Adipose tissue (tissue), 3 donors: ENCODE results near the gene SOX6. TPM values are rescaled to one million over a fixed set of nuclear protein-coding genes. Genes with fewer than 3 reads are reported as not detected.

ENCODE experiments used
- H3K27ac ChIP-seq: one replicate; pipeline ENCODE4 v1.5.1; 2013; ENCODE audit warnings: low read depth, low read length
- WGBS, 3 donors: extraction: QIAGEN DNeasy Blood & Tissue Kit; methylation state at CpG; one replicate each; pipeline ENCODE4 v1.1.7; 2013; 5-methylcytosine and 5-hydroxymethylcytosine counted together
- polyA plus RNA-seq, 3 donors: library from polyadenylated mRNA; stranded (reverse); fragments of 200-250 nt; gene quantifications; one replicate each; pipeline ENCODE4 v1.2.3, GENCODE V29; 2013
- donor health status: healthy with polysubstance abuse.
- donor health status: Bipolar disorder and iron deficiency.
- donor health status: healthy.

Gene SOX6
- polyA plus RNA-seq, 3 donors: 1.3 to 3.2 (median 1.7) TPM

DNA sequence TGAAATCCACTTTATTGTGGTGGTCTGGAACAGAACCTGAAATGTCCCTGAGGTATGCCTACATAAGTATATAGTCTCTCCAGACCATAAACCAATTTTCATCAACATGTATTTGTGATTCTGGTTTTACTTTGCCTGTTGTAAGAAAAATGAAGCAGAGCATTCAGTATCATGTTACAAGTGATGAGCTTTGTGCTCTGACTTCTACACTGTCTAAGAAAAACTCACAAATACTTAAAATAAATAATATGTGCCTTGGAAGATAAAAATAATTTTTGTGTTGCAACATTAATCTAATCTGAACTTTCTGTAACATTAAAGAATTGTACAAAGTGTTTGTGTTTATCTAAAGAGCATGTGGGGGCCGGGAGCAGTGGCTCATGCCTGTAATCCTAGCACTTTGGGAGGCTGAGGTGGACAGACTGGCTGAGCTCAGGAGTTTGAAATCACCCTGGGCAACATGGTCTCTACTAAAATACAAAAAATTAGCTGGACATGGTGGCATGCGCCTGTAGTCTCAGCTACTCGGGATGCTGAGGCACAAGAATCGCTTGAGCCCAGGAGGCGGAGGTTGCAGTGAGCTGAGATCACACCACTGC is 219.5 kb downstream of the SOX6 start:
- 81 to 96% (median 95%) methylated on average over 5 of the region's 5 CpGs for WGBS, 3 donors
- no peak overlapping the region for H3K27ac ChIP-seq

DNA sequence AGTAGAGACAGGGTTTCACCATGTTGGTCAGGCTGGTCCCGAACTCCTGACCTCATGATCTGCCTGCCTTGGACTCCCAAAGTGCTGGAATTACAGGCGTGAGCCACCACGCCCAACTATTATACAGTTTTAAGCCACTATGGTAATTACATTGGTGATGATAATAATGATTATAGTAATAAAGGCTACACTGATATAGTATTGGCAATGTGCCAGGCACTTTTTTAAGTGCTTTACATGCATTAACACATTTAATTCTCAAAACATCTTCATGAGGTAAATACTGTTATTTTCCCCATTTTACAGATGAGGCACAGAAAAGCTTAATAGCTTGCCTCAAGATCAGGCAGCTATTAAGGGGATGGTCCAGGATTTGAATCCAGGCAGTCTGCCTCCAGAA is 222.5 kb downstream of the SOX6 start:
- 89 to 94% (median 93%) methylated on average over 3 of the region's 3 CpGs for WGBS, 3 donors
- no peak overlapping the region for H3K27ac ChIP-seq

DNA sequence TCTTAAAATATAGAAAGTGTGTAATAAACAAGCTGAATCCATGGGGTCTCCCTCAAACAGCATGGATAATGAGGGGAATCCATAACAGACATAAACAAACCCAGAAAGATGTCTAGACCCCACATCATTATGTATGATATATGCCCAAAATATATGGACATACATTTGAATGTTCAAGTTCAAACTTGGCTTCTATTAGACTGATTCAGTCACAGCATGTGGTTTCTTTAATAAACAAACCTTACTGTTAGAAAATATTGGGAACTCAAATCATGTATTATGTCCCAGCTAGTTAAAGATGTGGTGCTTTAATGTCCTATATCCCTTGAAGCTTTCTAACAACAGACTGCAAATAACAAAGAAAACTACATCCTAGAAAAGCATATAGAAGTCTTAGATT is 228.6 kb downstream of the SOX6 start:
- no peak overlapping the region for H3K27ac ChIP-seq

DNA sequence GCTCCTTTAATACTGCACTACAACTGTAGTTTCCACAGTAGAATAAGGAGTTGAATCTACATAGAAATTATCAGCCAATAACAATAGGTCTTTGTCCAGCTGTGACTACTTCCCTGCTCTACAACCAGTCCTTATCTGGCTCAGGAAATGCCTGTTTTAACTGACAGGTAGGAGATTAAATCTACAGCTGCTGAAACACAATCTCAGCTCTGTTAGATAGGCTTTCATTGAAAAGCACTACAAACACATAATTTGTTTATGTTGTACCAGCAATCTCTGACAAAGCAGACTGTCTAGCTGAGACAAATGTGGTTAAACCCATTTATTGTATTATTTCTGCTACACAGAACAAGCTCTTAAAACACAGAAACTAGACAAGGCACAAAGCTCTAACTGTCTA is 230.0 kb downstream of the SOX6 start:
- no peak overlapping the region for H3K27ac ChIP-seq

DNA sequence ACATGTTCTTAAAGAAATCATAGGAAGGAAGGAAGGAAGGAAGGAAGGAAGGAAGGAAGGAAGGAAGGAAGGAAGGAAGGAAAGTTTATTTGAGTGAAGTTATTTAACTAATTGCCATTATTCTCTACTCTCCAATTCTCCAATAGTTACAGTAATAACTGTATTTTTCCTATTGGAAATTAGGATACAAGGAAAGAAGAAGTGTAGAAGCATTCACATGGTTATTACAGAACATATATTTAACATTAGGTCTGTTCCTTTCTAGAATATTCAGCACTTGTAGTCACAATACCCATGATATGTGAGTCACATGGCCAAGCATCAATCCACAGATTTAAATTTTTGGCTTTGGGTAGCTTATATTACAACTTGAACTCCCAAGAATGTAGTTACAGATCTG is 230.6 kb downstream of the SOX6 start:
- H3K27ac ChIP-seq: no peak overlapping the region

GRCh38 chr11:16124390-16124789 is 232.0 kb downstream of the SOX6 start:
- 73 to 80% (median 78%) methylated on average over 3 of the region's 3 CpGs for WGBS, 3 donors
- no peak overlapping the region for H3K27ac ChIP-seq

DNA sequence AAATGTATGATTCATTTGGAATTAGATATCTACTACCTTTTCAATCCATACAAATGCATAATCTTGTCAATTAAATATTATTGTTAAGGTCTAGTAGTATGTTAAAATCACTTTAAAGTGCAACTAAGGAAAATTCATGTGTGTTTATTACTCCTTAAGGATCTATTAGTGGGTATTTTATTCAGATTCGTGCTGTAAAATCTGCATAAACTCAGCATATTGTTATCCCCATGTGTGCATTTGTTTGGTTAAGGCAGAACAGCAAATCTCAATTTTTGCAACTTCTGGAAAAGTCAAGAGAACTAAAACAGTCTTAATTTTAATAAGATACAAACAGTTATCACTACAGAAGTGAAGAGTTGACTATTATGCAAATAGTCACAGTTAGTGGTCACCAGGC is 234.5 kb downstream of the SOX6 start:
- no peak overlapping the region for H3K27ac ChIP-seq
- 86 to 96% (median 93%) methylated on average over 1 of the region's 1 CpG for WGBS, 3 donors

DNA sequence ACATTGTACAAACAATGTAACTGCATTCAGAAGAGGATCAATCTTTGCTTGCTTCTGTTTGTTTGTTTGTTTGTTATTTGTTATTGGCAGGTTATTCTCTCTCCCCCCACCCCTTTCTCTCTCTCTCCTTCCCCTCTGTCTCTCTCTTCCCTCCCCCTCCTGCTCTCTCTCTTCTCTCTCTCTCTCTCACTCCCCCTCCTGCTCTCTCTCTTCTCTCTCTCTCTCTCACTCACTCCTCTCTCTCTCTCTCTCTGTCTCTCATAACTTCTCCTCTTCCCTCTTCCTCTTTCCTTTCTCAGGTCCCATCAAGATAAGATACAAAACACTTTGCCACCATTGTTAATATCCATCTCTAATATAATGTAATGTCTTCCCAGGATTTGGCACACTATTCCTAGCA is 236.3 kb downstream of the SOX6 start:
- no peak overlapping the region for H3K27ac ChIP-seq

DNA sequence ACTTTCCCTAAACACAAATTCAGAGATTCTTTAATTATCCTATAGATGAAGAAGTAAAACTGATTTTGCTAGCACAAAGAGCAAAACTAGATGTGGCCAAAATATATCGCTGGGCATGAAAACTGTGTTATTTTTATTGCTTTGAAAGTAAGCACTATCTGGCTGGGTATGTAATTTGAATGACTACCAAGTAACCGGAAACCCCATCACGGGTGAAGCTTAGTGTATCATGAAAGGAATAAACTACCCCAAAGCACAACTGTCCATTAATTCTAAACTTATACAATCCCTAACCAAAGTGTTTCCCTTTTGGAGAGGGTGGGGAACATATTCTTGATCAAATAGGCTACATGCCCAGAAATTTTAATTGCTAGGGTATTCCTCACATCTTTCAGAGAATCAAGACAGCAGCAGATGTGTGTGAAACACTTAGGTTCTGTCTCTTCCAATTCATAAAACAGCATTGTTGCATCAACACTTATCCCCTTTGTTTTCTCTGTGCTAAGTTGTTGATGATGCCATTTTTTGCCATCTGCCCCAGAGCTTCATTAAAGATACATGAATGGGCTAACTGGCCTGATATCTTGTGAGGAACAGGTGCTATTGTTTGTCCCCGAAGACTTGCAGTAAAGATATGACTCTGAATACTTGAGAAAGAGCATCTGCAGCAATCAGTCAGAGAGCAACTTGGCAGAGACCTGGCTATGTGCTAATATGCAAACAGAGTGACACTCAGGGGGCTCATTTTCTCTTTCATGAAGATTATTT is 238.2 kb downstream of the SOX6 start:
- no peak overlapping the region for H3K27ac ChIP-seq
- 73 to 80% (median 79%) methylated on average over 4 of the region's 4 CpGs for WGBS, 3 donors

DNA sequence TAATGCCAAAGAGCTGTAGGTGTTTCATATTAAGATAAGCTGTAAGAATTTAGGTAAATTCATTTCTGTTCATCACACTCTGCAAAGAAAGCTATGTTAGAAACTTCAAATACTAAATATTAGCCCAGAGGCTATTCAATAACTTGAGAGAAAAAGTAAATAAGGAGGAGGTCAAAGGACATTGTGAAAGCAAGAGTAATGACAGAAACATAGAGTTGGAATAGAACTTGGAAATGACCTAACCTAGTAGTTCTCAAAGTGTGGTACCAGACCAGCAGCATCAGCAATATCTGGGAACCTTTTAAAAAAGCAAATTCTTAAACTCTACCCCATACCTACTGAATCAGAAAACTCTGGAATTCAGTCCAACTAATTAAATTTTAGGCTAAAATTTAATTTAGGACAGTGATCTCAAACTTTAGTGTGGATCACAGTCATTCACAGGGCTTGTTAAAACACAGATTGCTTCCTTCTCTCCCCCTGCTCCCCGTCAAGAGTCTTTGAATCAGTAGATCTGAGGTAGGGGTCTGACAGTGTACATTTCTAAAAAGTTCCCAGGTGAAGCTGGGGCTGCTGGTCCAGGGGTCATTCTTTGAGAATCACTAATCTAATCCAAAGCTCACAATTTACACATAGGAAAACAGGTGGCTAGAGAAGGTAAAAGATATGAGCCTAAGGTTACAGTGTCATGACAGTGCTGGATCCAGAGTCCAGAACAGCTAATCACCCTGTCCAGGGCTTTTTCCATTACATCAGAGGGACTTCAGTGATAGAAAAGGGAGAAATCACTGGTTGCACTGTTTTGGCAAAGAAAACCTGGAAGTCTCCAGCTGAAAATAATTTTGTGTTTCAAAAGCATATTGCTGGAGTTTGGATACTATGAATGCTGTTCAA is 241.1 kb downstream of the SOX6 start:
- 40 to 85% (median 83%) methylated on average over 1 of the region's 1 CpG for WGBS, 3 donors

DNA sequence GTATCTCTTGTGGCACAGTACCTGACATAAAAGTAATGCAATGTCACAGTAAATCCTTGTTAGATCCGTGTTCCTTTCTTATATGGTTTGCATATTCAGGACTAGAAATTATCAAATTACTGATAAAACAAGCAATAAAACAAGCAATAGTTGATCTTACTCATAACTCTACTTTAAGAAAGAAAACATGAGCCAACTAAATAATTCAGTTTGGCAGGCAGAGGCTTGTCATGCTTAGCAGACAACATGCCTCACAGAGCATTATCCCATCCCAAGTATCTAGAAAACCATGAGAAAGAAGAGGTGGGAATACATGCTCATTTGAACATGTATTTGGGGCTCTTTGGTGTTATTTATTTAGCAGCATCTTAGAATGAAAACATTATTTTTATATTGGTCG is 241.9 kb downstream of the SOX6 start:
- no peak overlapping the region for H3K27ac ChIP-seq
- 49 to 88% (median 83%) methylated on average over 2 of the region's 2 CpGs for WGBS, 3 donors

More for the DNA sequence above, 241.1 kb downstream of the SOX6 start:
- H3K27ac ChIP-seq: no peak overlapping the region

GRCh38 chr11:16111690-16112089 is 244.7 kb downstream of the SOX6 start:
- H3K27ac ChIP-seq: no peak overlapping the region
- WGBS, 3 donors: 81 to 91% (median 88%) methylated on average over 2 of the region's 2 CpGs

DNA sequence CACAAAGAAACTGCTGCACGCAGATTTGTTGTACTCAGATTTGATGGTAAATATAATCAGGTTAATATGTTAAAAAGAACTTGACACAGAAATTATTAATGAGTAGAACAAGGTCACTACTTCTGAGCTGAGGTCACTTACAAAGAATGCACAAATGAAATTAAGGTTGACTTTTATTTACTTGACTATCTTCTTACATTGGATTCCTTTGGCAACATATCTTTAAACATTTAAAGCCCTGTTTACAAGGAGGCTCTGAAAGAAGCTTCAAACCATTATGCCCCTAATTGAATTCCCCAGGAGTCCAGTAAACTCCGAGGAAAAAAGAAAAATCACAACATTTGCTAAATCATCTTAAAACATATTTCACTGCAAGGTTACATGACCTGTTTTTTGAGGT is 245.5 kb downstream of the SOX6 start:
- WGBS, 3 donors: 46 to 74% (median 70%) methylated on average over 2 of the region's 2 CpGs
- no peak overlapping the region for H3K27ac ChIP-seq

DNA sequence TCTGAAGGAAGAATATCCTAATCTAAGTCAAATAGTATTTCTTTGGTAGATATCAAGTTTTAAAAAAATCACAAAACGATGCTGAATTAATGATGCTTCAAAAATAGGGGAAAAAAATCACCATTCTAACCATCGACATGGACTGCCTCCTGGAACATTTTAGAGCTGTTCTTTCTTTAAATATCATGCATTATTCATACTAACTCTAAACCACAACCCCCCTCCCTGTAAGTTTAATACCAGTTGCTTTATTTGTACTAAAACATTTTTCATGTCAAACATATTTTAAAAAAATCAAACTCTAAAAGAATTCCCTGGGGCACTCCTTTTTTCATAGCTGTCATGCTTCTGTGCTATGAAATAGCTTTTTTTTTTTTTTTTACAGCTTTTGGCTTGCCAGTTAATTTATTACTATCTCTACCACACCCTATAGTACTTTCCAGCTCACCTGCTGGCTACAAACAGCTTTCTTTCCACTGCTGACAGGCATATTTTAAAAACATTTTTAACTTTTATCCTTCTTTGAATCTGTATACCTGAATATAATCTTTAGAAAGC is 256.9 kb downstream of the SOX6 start:
- WGBS, 3 donors: 71 to 82% (median 76%) methylated on average over 2 of the region's 2 CpGs
- no peak overlapping the region for H3K27ac ChIP-seq

GRCh38 chr11:16098526-16099205 is 257.7 kb downstream of the SOX6 start:
- no peak overlapping the region for H3K27ac ChIP-seq
- WGBS, 3 donors: 80 to 88% (median 80%) methylated on average over 3 of the region's 3 CpGs

DNA sequence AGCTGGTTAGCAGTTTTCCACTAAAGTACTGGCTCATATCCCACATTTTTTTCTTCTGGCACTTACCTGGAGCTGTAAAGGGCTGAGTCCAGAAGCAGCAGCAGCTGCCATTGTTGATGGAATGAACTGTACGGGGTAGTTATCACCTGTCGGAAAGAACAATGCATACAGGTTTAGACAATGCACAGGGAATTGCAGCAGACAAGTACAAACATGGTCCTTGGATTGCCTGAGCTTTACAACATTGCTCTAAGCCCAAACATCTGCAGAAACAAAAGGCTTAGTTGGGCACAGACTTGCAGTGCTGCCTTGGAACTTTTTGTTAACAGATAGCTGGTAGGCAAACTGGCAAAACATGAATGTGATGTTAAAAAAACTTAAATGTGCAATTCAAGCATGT is 258.8 kb downstream of the SOX6 start:
- 31 to 80% (median 77%) methylated on average over 2 of the region's 2 CpGs for WGBS, 3 donors
- no peak overlapping the region for H3K27ac ChIP-seq

DNA sequence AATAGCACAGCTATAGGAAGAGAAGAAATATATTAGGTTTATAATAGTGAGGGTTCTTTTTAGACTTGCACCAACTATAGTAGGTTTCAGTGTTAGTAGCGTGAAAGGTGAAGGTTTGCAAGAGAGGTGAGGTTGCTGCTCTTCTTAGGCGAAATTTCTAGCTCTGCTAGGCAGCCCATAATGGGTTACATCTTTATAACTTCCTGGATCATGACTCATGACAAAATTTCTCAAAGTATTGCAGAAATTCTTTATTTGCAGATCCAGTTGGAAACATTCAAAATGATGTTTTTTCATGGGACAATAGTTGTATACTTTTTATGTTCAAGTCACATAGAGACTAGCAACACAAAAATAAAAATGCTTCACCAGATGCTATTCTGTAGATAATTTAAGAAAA is 260.0 kb downstream of the SOX6 start:
- 88 to 91% (median 88%) methylated on average over 2 of the region's 2 CpGs for WGBS, 3 donors
- H3K27ac ChIP-seq: no peak overlapping the region

DNA sequence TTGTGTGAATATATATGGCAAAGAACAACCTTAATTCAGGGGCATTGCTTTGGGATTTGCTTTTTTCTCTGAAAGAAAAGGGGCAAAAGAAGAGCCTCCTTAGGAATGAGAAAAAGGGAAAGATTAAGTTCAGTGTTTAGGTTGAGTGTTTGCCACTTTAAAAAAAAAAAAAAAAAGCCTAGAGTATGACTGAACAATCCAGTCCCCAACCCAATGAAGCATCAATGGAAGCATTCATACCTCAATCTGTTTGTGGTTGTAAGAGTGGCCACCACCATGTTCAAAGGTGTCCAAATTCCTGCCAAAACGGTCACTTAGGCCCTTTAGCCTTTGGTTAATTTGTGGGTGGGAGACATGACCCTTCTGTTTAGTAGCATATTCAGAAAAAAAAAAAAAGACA is 260.6 kb downstream of the SOX6 start:
- no peak overlapping the region for H3K27ac ChIP-seq
- 77 to 88% (median 88%) methylated on average over 1 of the region's 1 CpG for WGBS, 3 donors
